Stimulated activated CD8-positive, alpha-beta memory T cell treated with anti-CD3 and anti-CD28 coated beads, Interleukin-4, amount 100 ng/mL, for 4 hours (primary cell): ENCODE results near the gene GRHL1.
"Not testable (repeated sequence)": the region's sequence is repeated elsewhere in the genome, so short reads cannot be mapped to it uniquely, and the experiment has no call there.

Experiments
- DNase-seq, 2 donors: peaks; one replicate each; pipeline ENCODE4 v3.0.0-alpha.2; 2020; ENCODE audit warnings: low read depth in 2 of 2, low spot score in 1 of 2

GRHL1 gene

GRCh38 chr2:9951522-9952285, at the start of gene GRHL1:
Gene GRHL1 (plus strand): TSS chr2:9951693. CDS start chr2:9951834, 141 bp downstream.
- peak; percentile 58 to 78 for DNase-seq

- no peak for DNase-seq
Observed at GRCh38 chr2:9905413-9905812, 46.1 kb upstream of the GRHL1 start.

GRCh38 chr2:9907402-9907801, 44.1 kb upstream of the GRHL1 start:
- DNase-seq = no peak

GRCh38 chr2:9908639-9909038, 42.9 kb upstream of the GRHL1 start:
- DNase-seq = no peak

GRCh38 chr2:9909106-9909505, 42.4 kb upstream of the GRHL1 start:
- DNase-seq = no peak

- no peak for DNase-seq
Observed at GRCh38 chr2:9910699-9911098, 40.8 kb upstream of the GRHL1 start.

- no peak for DNase-seq
Observed at GRCh38 chr2:9912468-9912867, 39.0 kb upstream of the GRHL1 start.

- DNase-seq = no peak
Observed at GRCh38 chr2:9914384-9915065, 37.0 kb upstream of the GRHL1 start.

- DNase-seq = no peak
Observed at GRCh38 chr2:9918275-9918674, 33.2 kb upstream of the GRHL1 start.

GRCh38 chr2:9919512-9919911, 32.0 kb upstream of the GRHL1 start:
- no peak for DNase-seq

GRCh38 chr2:9927020-9927419, 24.5 kb upstream of the GRHL1 start:
- DNase-seq = not testable (repeated sequence)

- no peak for DNase-seq
Observed at GRCh38 chr2:9937258-9937657, 14.2 kb upstream of the GRHL1 start.

GRCh38 chr2:9937968-9938367, 13.5 kb upstream of the GRHL1 start:
- no peak for DNase-seq

GRCh38 chr2:9939587-9940485, 11.7 kb upstream of the GRHL1 start:
- DNase-seq = no peak

GRCh38 chr2:9941196-9941995, 10.1 kb upstream of the GRHL1 start:
- DNase-seq = no peak

GRCh38 chr2:9941996-9942390, 9.5 kb upstream of the GRHL1 start:
- DNase-seq = no peak

GRCh38 chr2:9944330-9944758, 7.1 kb upstream of the GRHL1 start:
- no peak for DNase-seq

- DNase-seq = no peak
Observed at GRCh38 chr2:9945596-9945995, 5.9 kb upstream of the GRHL1 start.

- DNase-seq = no peak
Observed at GRCh38 chr2:9946076-9946475, 5.4 kb upstream of the GRHL1 start.

GRCh38 chr2:9946818-9947217, 4.7 kb upstream of the GRHL1 start:
- no peak for DNase-seq

- no peak for DNase-seq
Observed at GRCh38 chr2:9948721-9949120, 2.8 kb upstream of the GRHL1 start.
